GM19240 (cell line): ENCODE measurements around the gene ACTR1A.
"Not testable (repeated sequence)": the region's sequence is repeated elsewhere in the genome, so short reads cannot be mapped to it uniquely, and the experiment has no call there.

Experiments used
- DNase-seq: peaks from one replicate; pipeline ENCODE4 v3.0.0; 2011; ENCODE audit warnings: low spot score; ENCODE audit not compliant: insufficient read length

ACTR1A gene

GRCh38 chr10:102454662-102455487, 47.6 kb downstream of the ACTR1A start:
- not testable (repeated sequence) for DNase-seq

- no peak for DNase-seq
Observed at GRCh38 chr10:102453502-102453901, 49.0 kb downstream of the ACTR1A start.

GRCh38 chr10:102452672-102453340, 49.7 kb downstream of the ACTR1A start:
- no peak for DNase-seq

GRCh38 chr10:102451105-102451969, 51.2 kb downstream of the ACTR1A start, which contains the start of gene C10orf95:
C10orf95 (minus strand) TSS chr10:102451543; CDS start chr10:102451093, 450 bp downstream.
- no peak for DNase-seq

GRCh38 chr10:102450374-102451104, 52.0 kb downstream of the ACTR1A start:
- DNase-seq: peak; percentile 78

- DNase-seq: no peak
Observed at GRCh38 chr10:102450124-102450373, 52.5 kb downstream of the ACTR1A start.

- DNase-seq: no peak
Observed at GRCh38 chr10:102449321-102450123, 53.0 kb downstream of the ACTR1A start.

GRCh38 chr10:102444851-102445250, 57.7 kb downstream of the ACTR1A start:
- DNase-seq: no peak

- no peak for DNase-seq
Observed at GRCh38 chr10:102438374-102438773, 64.1 kb downstream of the ACTR1A start.

GRCh38 chr10:102437515-102437914, 65.0 kb downstream of the ACTR1A start:
- no peak for DNase-seq

- no peak for DNase-seq
Observed at GRCh38 chr10:102436312-102436711, 66.2 kb downstream of the ACTR1A start.

GRCh38 chr10:102435529-102436233, 66.8 kb downstream of the ACTR1A start:
- DNase-seq: no peak

- DNase-seq: no peak
Observed at GRCh38 chr10:102435133-102435497, 67.4 kb downstream of the ACTR1A start.

GRCh38 chr10:102434394-102435132, 67.9 kb downstream of the ACTR1A start:
- no peak for DNase-seq

GRCh38 chr10:102433619-102434046, 68.9 kb downstream of the ACTR1A start:
- no peak for DNase-seq

- peak; percentile 89 for DNase-seq
Observed at GRCh38 chr10:102432162-102432950, 70.2 kb downstream of the ACTR1A start, which contains the start of gene CUEDC2. CUEDC2 (minus strand) TSS chr10:102432574; CDS start chr10:102425188, 7,386 bp downstream.

GRCh38 chr10:102431452-102432124, 70.9 kb downstream of the ACTR1A start:
- no peak for DNase-seq

- no peak for DNase-seq
Observed at GRCh38 chr10:102429468-102429867, 73.0 kb downstream of the ACTR1A start.
